CD4-positive, alpha-beta T cell (primary cell): Measurements from ENCODE around the gene SEL1L. TPM values are rescaled to one million over a fixed set of nuclear protein-coding genes. Genes with fewer than 3 reads are reported as not detected.
"Not testable (repeated sequence)": the region's sequence is repeated elsewhere in the genome, so short reads cannot be mapped to it uniquely, and the experiment has no call there.

Experiments
- ATAC-seq: fragments of 200-7000 bp; cut with Tn5 transposase; one replicate; pipeline ENCODE4 v1.10.0; 2022; ENCODE audit warnings: mild to moderate bottlenecking; ENCODE audit not compliant: poor library complexity
- CTCF ChIA-PET: fragments of 350-600 bp; sonication (Branson Sonifier 250); formaldehyde crosslinking; loops from one replicate; lab custom pipeline; 2021; ENCODE audit warnings: antibody characterized with exemption, inconsistent platforms; lab: Charles Lee
- POLR2A ChIA-PET: fragments of 350-600 bp; sonication (Branson Sonifier 250); formaldehyde crosslinking; loops from one replicate; lab custom pipeline; 2021; ENCODE audit warnings: antibody characterized with exemption, inconsistent platforms; lab: Charles Lee
- DNase-seq, 14 experiments: peaks; one replicate each; pipeline ENCODE4 v3.0.0-alpha.2; 2013 to 2020; ENCODE audit warnings: mixed read lengths in 2 of 14
- H3K27ac ChIP-seq, 2 donors: one replicate each; pipeline versions ENCODE4 v1.5.1 to v1.7.0; 2013; ENCODE audit warnings: low read length in 2 of 2, low read depth in 1 of 2, mild to moderate bottlenecking in 1 of 2
- H3K27me3 ChIP-seq, 2 experiments: 1 replicate in 1 of 2; 2 replicates in 1 of 2; pipeline versions ENCODE4 v1.6.1 to v1.7.0; 2013; ENCODE audit warnings: low read length in 2 of 2, control low read depth in 1 of 2, mild to moderate bottlenecking in 1 of 2, moderate library complexity in 1 of 2; ENCODE audit not compliant: insufficient read depth in 2 of 2, control insufficient read depth in 1 of 2
- H3K36me3 ChIP-seq: one replicate; pipeline ENCODE4 v1.6.1; 2013; ENCODE audit warnings: low read length, control low read depth; ENCODE audit not compliant: insufficient read depth
- H3K4me1 ChIP-seq: one replicate; pipeline ENCODE4 v1.6.1; 2013; ENCODE audit warnings: low read length, control low read depth; ENCODE audit not compliant: insufficient read depth
- H3K4me3 ChIP-seq: one replicate; pipeline ENCODE4 v1.5.1; 2013; ENCODE audit warnings: mild to moderate bottlenecking, low read length, moderate library complexity
- H3K9me3 ChIP-seq, 2 experiments: 1 replicate in 1 of 2; 2 replicates in 1 of 2; pipeline versions ENCODE4 v1.6.1 to v1.7.0; 2013; ENCODE audit warnings: low read length in 2 of 2, mild to moderate bottlenecking in 2 of 2, control low read depth in 1 of 2, moderate library complexity in 1 of 2; ENCODE audit not compliant: control insufficient read depth in 1 of 2, insufficient read depth in 1 of 2
- H3K27ac Mint-ChIP-seq: one replicate; pipeline ENCODE4 v1.8.0; 2020; ENCODE audit warnings: mixed read lengths
- H3K27me3 Mint-ChIP-seq: one replicate; pipeline ENCODE4 v1.8.0; 2021; ENCODE audit warnings: mixed read lengths
- H3K36me3 Mint-ChIP-seq: one replicate; pipeline ENCODE4 v1.8.0; 2021; ENCODE audit warnings: low read depth, mixed read lengths
- H3K4me1 Mint-ChIP-seq: one replicate; pipeline ENCODE4 v1.8.0; 2021; ENCODE audit warnings: low read depth, mixed read lengths
- H3K4me3 Mint-ChIP-seq: one replicate; pipeline ENCODE4 v1.8.0; 2020; ENCODE audit warnings: mild to moderate bottlenecking, mixed read lengths
- H3K9me3 Mint-ChIP-seq: one replicate; pipeline ENCODE4 v1.8.0; 2020; ENCODE audit warnings: mixed read lengths
- intact Hi-C, 2 experiments: fragments of 100-400 bp; cut with DNase I in 1 of 2; cut with micrococcal nuclease in 1 of 2; formaldehyde crosslinking; loops; one replicate each; pipeline versions ENCODE4 v1.15.1 to v1.9.0; 2023 to 2025; cut with DNase I, micrococcal nuclease
- total RNA-seq, 174 experiments: library from RNA in 2 of 174; stranded (reverse) in 2 of 174; gene quantifications; one replicate each; pipeline ENCODE4 v1.2.3 and lab custom pipeline; 2021 to 2026
- TF ChIP-seq, protein P1 (sequence below): fragments of 200-600 bp; IDR thresholded peaks from one replicate; pipeline ENCODE4 v1.8.0; 2022; ENCODE audit warnings: antibody characterized with exemption, mild to moderate bottlenecking

The SEL1L gene
- total RNA-seq, 2 experiments from 2014 or later, result 40.6 to 46.4 TPM

DNA sequence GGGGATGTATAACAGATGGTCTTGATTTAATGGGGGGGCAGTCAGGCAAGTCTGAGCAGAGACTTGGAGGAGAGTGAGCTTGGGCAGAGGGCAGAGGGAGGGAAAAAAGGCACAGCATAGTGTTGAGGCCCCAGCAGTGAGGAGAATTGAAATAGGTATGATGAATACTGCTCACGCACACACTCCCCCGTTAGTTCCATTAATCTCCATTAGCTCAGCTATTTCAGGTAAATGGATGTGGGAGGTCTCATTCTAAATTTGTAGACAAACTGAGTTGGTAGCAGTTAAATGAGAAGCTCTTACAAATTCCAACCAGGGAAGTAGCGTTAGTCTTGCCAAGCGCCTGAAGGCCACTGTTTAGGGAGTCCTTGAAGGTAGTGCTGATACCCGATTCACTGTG lies 66.8 kb downstream of the SEL1L start:
- Histone ChIP-seq H3K4me1 (peaks cover 4% of the 10 kb centered on the region), H3K36me3 (no peaks in the 10 kb centered on the region), H3K27me3 (no peaks in the 10 kb centered on the region), H3K9me3 (no peaks in the 10 kb centered on the region), H3K27ac (no peak overlapping the region), H3K4me3 (no peak overlapping the region)
- H3K4me1 Mint-ChIP-seq, result peaks cover 15% of the 10 kb centered on the region
- no peak overlapping the region for H3K27ac Mint-ChIP-seq
- H3K36me3 Mint-ChIP-seq, result no peaks in the 10 kb centered on the region
- DNase-seq (no peak), ATAC-seq (no peak)
- ChIA-PET POLR2A (interaction anchor here (1.0 kb wide), 1 partner anchor 10 kb away, joined by 3 read pairs; no protein-coding TSS in a partner anchor), CTCF (no interaction called here)
- H3K4me3 Mint-ChIP-seq, result no peak overlapping the region
- intact Hi-C loops, result loop anchor here in 1 of 2 experiments (5.0 kb wide), 2 partner anchors 470 to 515 kb away; no protein-coding TSS in a partner anchor
- no peaks in the 10 kb centered on the region for H3K27me3 Mint-ChIP-seq
- TF ChIP-seq, protein P1, sequence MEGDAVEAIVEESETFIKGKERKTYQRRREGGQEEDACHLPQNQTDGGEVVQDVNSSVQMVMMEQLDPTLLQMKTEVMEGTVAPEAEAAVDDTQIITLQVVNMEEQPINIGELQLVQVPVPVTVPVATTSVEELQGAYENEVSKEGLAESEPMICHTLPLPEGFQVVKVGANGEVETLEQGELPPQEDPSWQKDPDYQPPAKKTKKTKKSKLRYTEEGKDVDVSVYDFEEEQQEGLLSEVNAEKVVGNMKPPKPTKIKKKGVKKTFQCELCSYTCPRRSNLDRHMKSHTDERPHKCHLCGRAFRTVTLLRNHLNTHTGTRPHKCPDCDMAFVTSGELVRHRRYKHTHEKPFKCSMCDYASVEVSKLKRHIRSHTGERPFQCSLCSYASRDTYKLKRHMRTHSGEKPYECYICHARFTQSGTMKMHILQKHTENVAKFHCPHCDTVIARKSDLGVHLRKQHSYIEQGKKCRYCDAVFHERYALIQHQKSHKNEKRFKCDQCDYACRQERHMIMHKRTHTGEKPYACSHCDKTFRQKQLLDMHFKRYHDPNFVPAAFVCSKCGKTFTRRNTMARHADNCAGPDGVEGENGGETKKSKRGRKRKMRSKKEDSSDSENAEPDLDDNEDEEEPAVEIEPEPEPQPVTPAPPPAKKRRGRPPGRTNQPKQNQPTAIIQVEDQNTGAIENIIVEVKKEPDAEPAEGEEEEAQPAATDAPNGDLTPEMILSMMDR, result no peak
- H3K9me3 Mint-ChIP-seq, result no peaks in the 10 kb centered on the region

GRCh38 chr14:81465507-81466228 lies 68.0 kb downstream of the SEL1L start:
- POLR2A ChIA-PET, result interaction anchor here (1.0 to 1.8 kb wide), 2 partner anchors 11 to 245 kb away, joined by 3 to 10 read pairs; partner anchors contain the start of gene GTF2A1
- H3K27ac Mint-ChIP-seq, result peak overlapping the region; percentile 86
- no peak overlapping the region for H3K4me3 ChIP-seq

GRCh38 chr14:81465003-81465392 lies 68.7 kb downstream of the SEL1L start:
- H3K36me3 ChIP-seq, H3K36me3 Mint-ChIP-seq, H3K27me3 Mint-ChIP-seq, H3K4me1 ChIP-seq, DNase-seq, H3K9me3 ChIP-seq, H3K27me3 ChIP-seq, H3K9me3 Mint-ChIP-seq, H3K4me1 Mint-ChIP-seq: not testable (repeated sequence)
- Mint-ChIP-seq H3K4me3 (peak overlapping the region; percentile 86), H3K27ac (peak overlapping the region; percentile 86)
- Histone ChIP-seq H3K4me3 (peak overlapping the region; percentile 66), H3K27ac (peak overlapping the region in 1 of 2 donors; percentile 36)
- ChIA-PET POLR2A (interaction anchor here (0.6 to 1.8 kb wide), 4 partner anchors 10 to 246 kb away, joined by 4 to 10 read pairs (median 6); partner anchors contain the start of genes GTF2A1 and SEL1L), CTCF (interaction anchor here (0.8 to 2.7 kb wide), 8 partner anchors 8 to 294 kb away, joined by 3 to 15 read pairs (median 3); no protein-coding TSS in a partner anchor)
- intact Hi-C loops, result loop anchor here (2.0 to 5.0 kb wide), 3 partner anchors 468 to 513 kb away; partner anchors contain the start of gene TSHR (in 1 of the 2)
- ATAC-seq, result peak; percentile 36

More at GRCh38 chr14:81465507-81466228, 68.0 kb downstream of the SEL1L start:
- Mint-ChIP-seq H3K4me1 (peaks cover 8% of the 10 kb centered on the region), H3K27me3 (no peaks in the 10 kb centered on the region), H3K9me3 (no peaks in the 10 kb centered on the region), H3K36me3 (no peaks in the 10 kb centered on the region), H3K4me3 (peak overlapping the region; percentile 54)
- CTCF ChIA-PET, result interaction anchor here (1.1 to 2.7 kb wide), 5 partner anchors 12 to 295 kb away, joined by 3 to 15 read pairs (median 3); no protein-coding TSS in a partner anchor
- DNase-seq (no peak), ATAC-seq (no peak)
- H3K27ac ChIP-seq, result no peak overlapping the region
- no peaks in the 10 kb centered on the region for H3K9me3 ChIP-seq
- intact Hi-C loops, result loop anchor here (2.0 to 5.0 kb wide), 3 partner anchors 468 to 513 kb away; partner anchors contain the start of gene TSHR (in 1 of the 2)
- no peaks in the 10 kb centered on the region for H3K36me3 ChIP-seq
- peaks cover 4% of the 10 kb centered on the region for H3K4me1 ChIP-seq
- TF ChIP-seq, protein P1, result no peak
- no peaks in the 10 kb centered on the region for H3K27me3 ChIP-seq
